ENCODE measurements around the gene C2orf76. TPM values are rescaled to one million over a fixed set of nuclear protein-coding genes. Genes with fewer than 3 reads are reported as not detected.

C2orf76 gene
- total RNA-seq, 2 experiments from 2014 or later: 6.9 to 7.1 TPM

DNA sequence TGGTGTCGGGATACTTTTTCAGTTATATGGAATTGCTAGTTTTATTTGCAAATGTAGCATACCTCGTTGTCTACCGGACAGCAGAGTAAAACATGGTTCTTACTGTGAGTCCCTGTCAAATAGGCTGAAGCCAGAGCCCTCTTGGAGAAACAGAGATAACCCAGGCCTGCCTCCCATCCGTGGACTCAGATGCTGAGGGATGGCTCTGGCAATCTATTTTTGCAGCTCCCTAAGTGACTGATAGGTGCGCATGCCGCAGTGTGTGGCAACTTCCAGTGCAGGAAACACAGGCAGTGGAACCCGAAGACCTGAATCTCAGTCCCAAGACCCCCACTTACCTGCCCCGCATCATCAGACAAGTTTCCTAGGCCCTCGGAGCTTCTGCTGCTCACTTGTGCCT is 109.4 kb downstream of the C2orf76 start:
- Mint-ChIP-seq H3K27ac (no peak overlapping the region), H3K9me3 (no peaks in the 10 kb centered on the region), H3K36me3 (ENCODE audit: low read depth) (no peaks in the 10 kb centered on the region), H3K27me3 (no peaks in the 10 kb centered on the region), H3K4me1 (no peaks in the 10 kb centered on the region), H3K4me3 (no peak overlapping the region)
- DNase-seq: no peak
- CTCF ChIA-PET: no interaction called here
- POLR2A ChIA-PET: no interaction called here

DNA sequence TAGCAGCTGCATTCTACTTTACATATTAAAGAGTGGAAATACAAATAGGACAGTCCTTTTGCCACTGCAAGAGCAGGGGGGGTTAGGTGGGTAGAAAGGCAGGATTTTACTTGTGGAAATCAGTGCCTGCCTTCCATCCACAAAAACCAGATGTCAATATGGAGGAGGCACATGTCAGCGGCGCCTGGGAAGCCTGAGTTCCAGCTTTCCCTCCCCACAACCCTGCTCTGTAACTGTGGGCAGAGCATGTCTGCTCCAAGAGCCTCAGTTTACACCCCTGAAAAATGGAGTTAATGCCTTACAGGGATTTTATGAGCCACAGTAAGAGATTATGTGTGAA is 110.1 kb downstream of the C2orf76 start:
- ChIA-PET POLR2A (no interaction called here), CTCF (no interaction called here)
- no peak for DNase-seq
- H3K9me3 Mint-ChIP-seq: no peaks in the 10 kb centered on the region
- H3K36me3 Mint-ChIP-seq (ENCODE audit: low read depth): no peaks in the 10 kb centered on the region
- H3K4me3 Mint-ChIP-seq: no peak overlapping the region
- H3K27ac Mint-ChIP-seq: no peak overlapping the region
- no peaks in the 10 kb centered on the region for H3K27me3 Mint-ChIP-seq
- H3K4me1 Mint-ChIP-seq: no peaks in the 10 kb centered on the region

DNA sequence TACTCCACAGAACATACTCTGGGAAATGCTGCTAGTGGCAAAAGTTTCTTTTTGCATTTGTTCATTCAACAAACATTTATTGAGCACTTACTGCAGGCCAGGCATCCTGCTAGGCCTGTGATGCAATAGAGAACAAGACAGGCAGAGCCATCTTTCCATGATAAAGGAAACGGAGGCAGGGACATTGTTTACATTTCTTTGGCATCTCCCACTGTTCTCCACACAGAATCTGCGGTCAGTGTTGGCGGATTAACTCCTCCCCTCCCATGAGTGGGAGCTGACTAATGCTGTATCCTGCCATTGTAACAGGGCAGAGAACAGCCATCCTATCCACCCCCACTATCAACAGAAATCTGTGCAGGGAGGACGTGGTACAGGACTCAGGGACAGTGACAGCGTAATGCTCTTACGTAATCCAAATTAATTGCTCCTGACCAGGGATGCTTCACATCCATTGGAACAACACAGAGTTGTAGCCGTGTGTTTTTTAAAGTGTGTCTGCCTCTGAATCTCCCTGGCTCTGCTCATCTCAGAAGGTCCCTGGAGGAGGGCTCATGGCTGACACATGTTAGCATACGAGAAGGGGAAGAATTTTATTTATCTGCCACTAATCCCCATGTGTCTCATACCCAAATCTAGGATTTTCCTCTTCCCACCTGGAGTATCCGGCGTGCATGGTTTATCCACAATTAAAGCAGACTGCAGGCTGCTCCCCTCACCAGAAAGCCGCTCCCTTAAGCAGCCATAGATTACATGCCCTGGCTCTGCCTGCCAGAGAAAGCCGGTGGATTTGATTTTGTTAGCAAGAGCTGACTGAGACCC is 110.7 kb downstream of the C2orf76 start:
- Mint-ChIP-seq H3K27ac (no peak overlapping the region), H3K4me3 (no peak overlapping the region), H3K27me3 (no peaks in the 10 kb centered on the region), H3K9me3 (no peaks in the 10 kb centered on the region), H3K4me1 (no peaks in the 10 kb centered on the region), H3K36me3 (ENCODE audit: low read depth) (no peaks in the 10 kb centered on the region)
- CTCF ChIA-PET: interaction anchor here (1.4 kb wide), 1 partner anchor 9 kb away, joined by 4 read pairs; no protein-coding TSS in a partner anchor
- POLR2A ChIA-PET: no interaction called here
- DNase-seq: no peak

DNA sequence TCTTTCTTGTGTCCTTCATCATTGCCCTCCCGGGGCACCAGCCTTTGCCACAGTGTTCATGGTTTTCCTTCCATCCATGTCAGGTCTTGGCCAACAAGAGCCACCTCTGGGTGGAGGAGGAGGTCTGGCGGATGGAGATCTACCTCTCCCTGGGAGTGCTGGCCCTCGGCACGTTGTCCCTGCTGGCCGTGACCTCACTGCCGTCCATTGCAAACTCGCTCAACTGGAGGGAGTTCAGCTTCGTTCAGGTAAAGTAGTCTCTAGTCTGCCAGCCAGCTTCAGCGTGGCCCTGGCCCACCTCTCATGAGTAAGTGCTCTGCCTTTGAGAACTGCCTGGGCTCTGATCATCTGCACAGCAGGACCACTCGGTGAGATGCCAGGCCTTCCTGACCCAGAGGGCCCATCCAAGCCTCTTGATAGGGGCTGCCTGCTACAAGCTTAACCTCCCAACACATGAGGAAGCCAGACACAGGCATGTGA is 112.0 kb downstream of the C2orf76 start:
- Mint-ChIP-seq H3K27ac (no peak overlapping the region), H3K9me3 (no peaks in the 10 kb centered on the region), H3K27me3 (no peaks in the 10 kb centered on the region), H3K4me3 (no peak overlapping the region), H3K36me3 (ENCODE audit: low read depth) (no peaks in the 10 kb centered on the region), H3K4me1 (no peaks in the 10 kb centered on the region)
- ChIA-PET CTCF (interaction anchor here (1.4 kb wide), 1 partner anchor 10 kb away, joined by 4 read pairs; no protein-coding TSS in a partner anchor), POLR2A (no interaction called here)
- DNase-seq: no peak

DNA sequence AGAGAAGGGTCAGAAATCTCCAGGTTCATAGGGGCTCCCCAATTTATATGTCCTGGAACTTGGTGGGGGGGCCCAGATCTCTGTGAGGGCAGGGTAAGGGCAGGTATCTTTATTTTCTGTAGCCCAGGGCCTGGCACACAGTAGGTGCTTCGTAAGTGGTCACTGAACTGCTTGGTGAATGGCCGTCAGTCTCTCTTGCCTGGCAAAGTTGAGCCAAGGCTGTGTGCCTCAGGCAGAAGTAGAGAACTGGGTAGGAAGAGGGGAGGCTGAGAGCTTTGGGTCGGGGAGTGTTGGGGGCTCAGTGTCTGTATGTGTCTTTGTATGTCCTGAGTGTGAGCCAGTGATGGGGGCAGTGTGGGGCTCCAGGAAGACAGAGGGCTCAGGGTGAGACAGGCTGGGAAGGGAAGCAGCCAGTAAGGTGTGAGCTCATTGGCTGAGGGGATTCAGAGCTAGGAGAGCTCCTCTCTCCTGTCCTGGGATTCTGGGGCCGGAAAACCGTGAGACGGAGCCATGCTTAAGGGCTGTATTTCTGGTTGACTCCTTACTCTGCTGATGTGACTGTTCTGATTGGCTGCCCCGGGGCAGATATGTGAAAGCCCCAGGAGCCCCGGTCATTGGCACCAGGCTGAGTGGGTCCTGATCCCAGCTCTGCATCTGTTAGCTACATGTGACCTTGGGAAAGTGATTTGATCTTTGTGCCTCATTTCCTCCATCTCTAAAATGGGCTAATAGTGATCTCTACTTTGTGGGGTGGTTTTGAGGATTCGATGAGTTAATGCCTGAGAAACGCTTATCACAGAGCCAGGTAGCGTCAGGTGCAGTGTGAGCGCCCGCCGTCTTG is 112.7 kb downstream of the C2orf76 start:
- no peaks in the 10 kb centered on the region for H3K36me3 Mint-ChIP-seq (ENCODE audit: low read depth)
- POLR2A ChIA-PET: no interaction called here
- H3K9me3 Mint-ChIP-seq: no peaks in the 10 kb centered on the region
- H3K4me1 Mint-ChIP-seq: no peaks in the 10 kb centered on the region
- no peaks in the 10 kb centered on the region for H3K27me3 Mint-ChIP-seq
- no peak for DNase-seq
- H3K27ac Mint-ChIP-seq: no peak overlapping the region
- H3K4me3 Mint-ChIP-seq: no peak overlapping the region
- CTCF ChIA-PET: no interaction called here

GRCh38 chr2:119253114-119253702 is 113.4 kb downstream of the C2orf76 start:
- Mint-ChIP-seq H3K4me1 (no peaks in the 10 kb centered on the region), H3K36me3 (ENCODE audit: low read depth) (no peaks in the 10 kb centered on the region), H3K4me3 (no peak overlapping the region), H3K9me3 (no peaks in the 10 kb centered on the region), H3K27ac (no peak overlapping the region), H3K27me3 (no peaks in the 10 kb centered on the region)
- DNase-seq: no peak
- ChIA-PET POLR2A (no interaction called here), CTCF (no interaction called here)

Other genes starting within 250 kb of the C2orf76 start
- gene C1QL2, start 208.1 kb downstream of the C2orf76 start, total RNA-seq: not detected
- not detected for gene STEAP3, start 143.0 kb downstream of the C2orf76 start, total RNA-seq
- 100 to 1,000 TPM; 142 to 150 TPM for gene DBI, start 143 bp upstream of the C2orf76 start, total RNA-seq
- not detected for gene TMEM37, start 65.0 kb upstream of the C2orf76 start, total RNA-seq
- gene SCTR, start 157.6 kb upstream of the C2orf76 start, total RNA-seq: not detected
- gene CFAP221, start 177.6 kb upstream of the C2orf76 start, total RNA-seq: not detected

Measured in activated CD4-positive, alpha-beta memory T cell treated with anti-CD3 and anti-CD28 coated beads, Interleukin-2, amount 10 ng/mL, durations not matched to agents 7 days and 5 days (primary cell).